ENCODE measurements around the gene CASKIN2. TPM values are rescaled to one million over a fixed set of nuclear protein-coding genes. Genes with fewer than 3 reads are reported as not detected.

CASKIN2 gene
- total RNA-seq, 1 donor from 2014 or later, result 1.4 TPM

DNA sequence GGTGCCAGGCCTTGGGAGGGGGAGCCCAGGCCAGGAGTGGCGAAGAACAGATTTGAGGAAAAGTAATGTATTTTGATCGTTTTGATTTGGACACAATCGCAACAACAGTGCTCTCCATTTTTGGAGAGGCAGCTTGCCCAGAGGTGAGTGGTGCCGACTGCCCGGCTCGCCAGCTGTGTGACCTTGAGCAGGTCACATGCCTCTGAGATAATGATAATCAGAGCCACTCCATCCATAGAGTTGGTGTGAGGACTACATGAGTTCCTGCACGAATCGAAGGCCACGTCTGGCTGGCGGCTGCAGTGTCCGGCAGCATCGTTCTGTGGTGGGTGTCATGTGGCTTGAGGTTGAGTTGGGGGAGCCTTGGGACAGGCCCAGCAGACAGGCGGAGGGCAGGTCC lies 30.8 kb upstream of the CASKIN2 start:
- ChIA-PET POLR2A (no interaction called here), CTCF (no interaction called here)
- TF ChIP-seq, protein P1, sequence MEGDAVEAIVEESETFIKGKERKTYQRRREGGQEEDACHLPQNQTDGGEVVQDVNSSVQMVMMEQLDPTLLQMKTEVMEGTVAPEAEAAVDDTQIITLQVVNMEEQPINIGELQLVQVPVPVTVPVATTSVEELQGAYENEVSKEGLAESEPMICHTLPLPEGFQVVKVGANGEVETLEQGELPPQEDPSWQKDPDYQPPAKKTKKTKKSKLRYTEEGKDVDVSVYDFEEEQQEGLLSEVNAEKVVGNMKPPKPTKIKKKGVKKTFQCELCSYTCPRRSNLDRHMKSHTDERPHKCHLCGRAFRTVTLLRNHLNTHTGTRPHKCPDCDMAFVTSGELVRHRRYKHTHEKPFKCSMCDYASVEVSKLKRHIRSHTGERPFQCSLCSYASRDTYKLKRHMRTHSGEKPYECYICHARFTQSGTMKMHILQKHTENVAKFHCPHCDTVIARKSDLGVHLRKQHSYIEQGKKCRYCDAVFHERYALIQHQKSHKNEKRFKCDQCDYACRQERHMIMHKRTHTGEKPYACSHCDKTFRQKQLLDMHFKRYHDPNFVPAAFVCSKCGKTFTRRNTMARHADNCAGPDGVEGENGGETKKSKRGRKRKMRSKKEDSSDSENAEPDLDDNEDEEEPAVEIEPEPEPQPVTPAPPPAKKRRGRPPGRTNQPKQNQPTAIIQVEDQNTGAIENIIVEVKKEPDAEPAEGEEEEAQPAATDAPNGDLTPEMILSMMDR (IDR thresholded peaks at IDR 0.05), result no peak
- H3K27ac Mint-ChIP-seq, result no peak overlapping the region
- H3K4me3 Mint-ChIP-seq, result no peak overlapping the region
- no peaks in the 10 kb centered on the region for H3K4me1 Mint-ChIP-seq
- intact Hi-C loops (cut with micrococcal nuclease), result no loop called here
- no peak for ATAC-seq (ENCODE audit: low read depth)
- H3K27me3 Mint-ChIP-seq, result no peaks in the 10 kb centered on the region
- no peak for DNase-seq
- H3K36me3 Mint-ChIP-seq (ENCODE audit: low read depth), result peaks cover 7% of the 10 kb centered on the region
- no peaks in the 10 kb centered on the region for H3K9me3 Mint-ChIP-seq

DNA sequence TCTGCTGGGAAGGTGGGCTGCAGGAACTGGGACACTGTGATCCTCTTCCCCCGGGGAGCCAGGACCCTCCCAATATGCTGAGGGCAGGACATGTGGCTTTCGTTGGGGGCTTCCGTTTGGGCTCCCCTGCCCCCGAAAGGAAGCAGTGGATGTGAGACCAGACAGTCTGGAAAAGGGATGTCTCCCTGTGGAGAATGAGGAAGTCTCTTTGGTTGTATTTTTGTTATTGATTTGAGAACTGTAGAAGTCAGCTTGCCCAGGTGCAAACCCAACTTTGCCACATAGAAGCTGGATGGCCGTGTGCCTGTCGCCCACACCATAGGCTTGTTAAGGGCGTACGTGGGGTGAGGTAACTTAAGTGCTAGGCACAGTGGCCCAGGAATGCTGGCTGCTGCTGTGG lies 28.9 kb upstream of the CASKIN2 start:
- ChIA-PET CTCF (no interaction called here), POLR2A (no interaction called here)
- TF ChIP-seq, protein P1 (IDR thresholded peaks at IDR 0.05), result no peak
- no peak for ATAC-seq (ENCODE audit: low read depth)
- H3K27ac Mint-ChIP-seq, result no peak overlapping the region
- H3K4me1 Mint-ChIP-seq, result no peaks in the 10 kb centered on the region
- peaks cover 7% of the 10 kb centered on the region for H3K36me3 Mint-ChIP-seq (ENCODE audit: low read depth)
- H3K4me3 Mint-ChIP-seq, result no peak overlapping the region
- intact Hi-C loops (cut with micrococcal nuclease), result no loop called here
- H3K9me3 Mint-ChIP-seq, result no peaks in the 10 kb centered on the region
- H3K27me3 Mint-ChIP-seq, result no peaks in the 10 kb centered on the region
- no peak for DNase-seq

DNA sequence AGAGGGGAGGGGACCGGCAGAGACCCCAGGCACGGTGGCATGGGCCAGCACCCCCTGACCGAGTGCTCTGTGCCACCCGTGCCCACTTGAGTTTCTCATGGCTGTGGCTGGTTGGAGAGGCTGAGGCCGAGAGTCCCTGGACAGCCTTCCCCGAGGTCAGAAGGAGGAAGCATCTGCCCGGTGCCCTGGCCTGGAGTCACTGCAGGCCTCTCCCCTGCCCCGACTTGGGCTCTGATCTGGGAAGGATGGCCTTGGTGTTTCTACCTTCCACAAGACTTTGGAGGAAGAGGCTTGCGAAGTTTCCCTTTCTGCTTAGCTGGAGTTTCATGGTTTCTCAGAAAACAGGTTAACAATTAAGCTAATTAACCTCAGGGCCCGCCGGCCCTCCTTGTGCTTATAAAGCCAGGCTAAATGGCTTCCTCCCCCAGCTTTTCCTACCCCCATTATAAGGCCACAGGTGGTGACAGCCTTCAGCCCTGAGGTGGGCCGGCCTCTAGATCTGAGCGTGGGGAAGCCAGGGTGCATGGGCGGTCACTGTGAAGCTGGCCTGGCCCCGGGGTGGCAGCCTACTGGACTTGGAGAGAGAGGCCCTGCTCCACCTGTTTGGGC lies 27.5 kb upstream of the CASKIN2 start:
- H3K4me3 Mint-ChIP-seq, result no peak overlapping the region
- DNase-seq (no peak), ATAC-seq (ENCODE audit: low read depth) (no peak)
- TF ChIP-seq, protein P1 (IDR thresholded peaks at IDR 0.05), result no peak
- H3K27me3 Mint-ChIP-seq, result no peaks in the 10 kb centered on the region
- H3K4me1 Mint-ChIP-seq, result no peaks in the 10 kb centered on the region
- H3K9me3 Mint-ChIP-seq, result no peaks in the 10 kb centered on the region
- peaks cover 8% of the 10 kb centered on the region for H3K36me3 Mint-ChIP-seq (ENCODE audit: low read depth)
- intact Hi-C loops (cut with micrococcal nuclease), result no loop called here
- H3K27ac Mint-ChIP-seq, result no peak overlapping the region
- POLR2A ChIA-PET, result no interaction called here
- CTCF ChIA-PET, result no interaction called here

DNA sequence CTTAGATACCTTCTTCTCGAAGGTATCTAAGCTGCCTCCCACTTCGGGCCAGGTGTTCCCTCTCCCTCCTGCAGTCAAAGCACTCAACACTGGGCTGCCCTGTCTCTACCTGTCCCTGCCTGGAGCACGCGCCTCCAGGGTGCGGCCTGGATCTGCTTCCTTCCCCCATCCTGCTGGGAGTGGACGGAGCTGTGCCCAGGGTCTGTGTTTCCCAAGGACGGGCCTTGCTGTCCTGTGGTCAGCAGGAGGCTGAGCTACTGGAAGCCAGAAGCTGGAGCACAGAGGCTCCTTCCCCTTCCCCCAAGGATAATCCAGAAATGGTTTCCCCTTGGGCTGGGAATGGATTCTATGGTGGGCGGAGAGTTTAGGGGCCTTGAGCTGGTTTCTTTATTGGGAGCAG lies 26.9 kb upstream of the CASKIN2 start:
- H3K4me1 Mint-ChIP-seq, result no peaks in the 10 kb centered on the region
- intact Hi-C loops (cut with micrococcal nuclease), result no loop called here
- TF ChIP-seq, protein P1 (IDR thresholded peaks at IDR 0.05), result no peak
- H3K9me3 Mint-ChIP-seq, result no peaks in the 10 kb centered on the region
- H3K27me3 Mint-ChIP-seq, result no peaks in the 10 kb centered on the region
- no peak for DNase-seq
- no peak overlapping the region for H3K4me3 Mint-ChIP-seq
- ChIA-PET CTCF (no interaction called here), POLR2A (no interaction called here)
- H3K27ac Mint-ChIP-seq, result no peak overlapping the region
- no peak for ATAC-seq (ENCODE audit: low read depth)
- peaks cover 5% of the 10 kb centered on the region for H3K36me3 Mint-ChIP-seq (ENCODE audit: low read depth)

DNA sequence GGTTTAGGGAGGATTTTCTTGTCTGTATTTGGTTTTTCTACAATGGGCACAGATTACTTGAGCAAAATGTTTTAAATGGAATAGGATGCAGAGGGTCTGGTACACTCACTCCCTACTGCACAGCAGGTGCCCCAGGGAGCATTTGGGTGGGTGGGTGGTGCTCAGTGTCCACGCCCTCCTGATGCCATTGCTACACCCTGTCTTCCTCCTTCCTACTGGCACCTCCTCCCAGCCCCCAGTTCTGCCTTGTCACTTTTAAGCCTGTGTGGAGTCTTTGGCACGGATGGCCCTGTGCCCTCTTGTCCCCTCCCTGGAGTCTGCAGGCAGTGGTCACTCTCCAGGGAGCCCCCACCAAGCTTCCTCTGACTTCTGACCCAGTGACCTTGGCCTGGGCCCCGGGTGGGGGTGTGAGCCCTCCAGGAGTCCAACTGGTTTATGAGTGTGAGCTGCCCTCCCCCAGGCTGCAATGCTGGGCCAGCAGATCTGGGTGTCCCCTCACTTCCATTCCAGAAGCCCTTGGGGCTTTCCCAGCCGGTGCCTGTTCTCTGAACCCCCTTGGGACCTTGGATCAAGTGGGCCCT lies 25.7 kb upstream of the CASKIN2 start:
- intact Hi-C loops (cut with micrococcal nuclease), result no loop called here
- ChIA-PET POLR2A (no interaction called here), CTCF (no interaction called here)
- DNase-seq, result no peak
- TF ChIP-seq, protein P1 (IDR thresholded peaks at IDR 0.05), result no peak
- Mint-ChIP-seq H3K27ac (no peak overlapping the region), H3K4me1 (no peaks in the 10 kb centered on the region), H3K36me3 (ENCODE audit: low read depth) (peaks cover 5% of the 10 kb centered on the region), H3K9me3 (no peaks in the 10 kb centered on the region), H3K4me3 (no peak overlapping the region), H3K27me3 (no peaks in the 10 kb centered on the region)
- ATAC-seq (ENCODE audit: low read depth), result no peak
